Vagina (tissue), 2 donors: ENCODE measurements around the gene TSACC. TPM values are rescaled to one million over a fixed set of nuclear protein-coding genes. Genes with fewer than 3 reads are reported as not detected.

Source experiments
- DNase-seq, 2 donors: peaks; one replicate each; pipeline ENCODE4 v3.0.0-alpha.2; 2017; ENCODE audit errors: extremely low spot score in 2 of 2
- H3K27ac ChIP-seq: fragments of 200-600 bp; sonication (generic); one replicate; pipeline ENCODE4 v1.5.1; 2019
- H3K27me3 ChIP-seq: fragments of 200-600 bp; sonication (generic); one replicate; pipeline ENCODE4 v1.5.1; 2019
- H3K36me3 ChIP-seq, 2 donors: fragments of 200-600 bp; sonication (generic); one replicate each; pipeline ENCODE4 v1.5.1; 2017 to 2019
- H3K4me1 ChIP-seq: fragments of 200-600 bp; sonication (generic); one replicate; pipeline ENCODE4 v1.5.1; 2019
- H3K4me3 ChIP-seq, 2 donors: fragments of 200-600 bp; sonication (generic); 1 replicate in 1 of 2; 2 replicates in 1 of 2; pipeline ENCODE4 v1.5.1; 2016 to 2019
- H3K9me3 ChIP-seq: fragments of 200-600 bp; sonication (generic); one replicate; pipeline ENCODE4 v1.5.1; 2019
- POLR2A ChIP-seq, 2 donors: fragments of 450-650 bp; IDR thresholded peaks; one replicate each; pipeline ENCODE4 v1.6.1; 2017; ENCODE audit warnings: antibody characterized with exemption in 2 of 2, mild to moderate bottlenecking in 2 of 2, moderate library complexity in 2 of 2
- POLR2AphosphoS5 ChIP-seq, 2 donors: sonication (generic); formaldehyde crosslinking; IDR thresholded peaks; one replicate each; pipeline ENCODE4 v1.9.0; 2017; ENCODE audit warnings: antibody characterized with exemption in 2 of 2, mild to moderate bottlenecking in 2 of 2, low read depth in 1 of 2; ENCODE audit not compliant: insufficient read depth in 1 of 2
- intact Hi-C: fragments of 100-400 bp; cut with DNase I; formaldehyde crosslinking; loops from one replicate; pipeline ENCODE4 v1.15.1; 2023
- total RNA-seq: library from RNA; depleted of rRNA; stranded (reverse); fragments of >200 nt; gene quantifications from one replicate; pipeline ENCODE4 v1.2.3, GENCODE V29; 2016
- TF ChIP-seq, protein P1 (sequence below), 3 experiments: fragments of 450-650 bp in 2 of 3; fragments of 200-600 bp in 1 of 3; sonication (generic) in 1 of 3; IDR thresholded peaks; one replicate each; pipeline ENCODE4 v1.5.1; 2017 to 2019; ENCODE audit warnings: antibody characterized with exemption in 3 of 3, mild to moderate bottlenecking in 2 of 3, moderate library complexity in 2 of 3

TSACC gene
- not detected for total RNA-seq

DNA sequence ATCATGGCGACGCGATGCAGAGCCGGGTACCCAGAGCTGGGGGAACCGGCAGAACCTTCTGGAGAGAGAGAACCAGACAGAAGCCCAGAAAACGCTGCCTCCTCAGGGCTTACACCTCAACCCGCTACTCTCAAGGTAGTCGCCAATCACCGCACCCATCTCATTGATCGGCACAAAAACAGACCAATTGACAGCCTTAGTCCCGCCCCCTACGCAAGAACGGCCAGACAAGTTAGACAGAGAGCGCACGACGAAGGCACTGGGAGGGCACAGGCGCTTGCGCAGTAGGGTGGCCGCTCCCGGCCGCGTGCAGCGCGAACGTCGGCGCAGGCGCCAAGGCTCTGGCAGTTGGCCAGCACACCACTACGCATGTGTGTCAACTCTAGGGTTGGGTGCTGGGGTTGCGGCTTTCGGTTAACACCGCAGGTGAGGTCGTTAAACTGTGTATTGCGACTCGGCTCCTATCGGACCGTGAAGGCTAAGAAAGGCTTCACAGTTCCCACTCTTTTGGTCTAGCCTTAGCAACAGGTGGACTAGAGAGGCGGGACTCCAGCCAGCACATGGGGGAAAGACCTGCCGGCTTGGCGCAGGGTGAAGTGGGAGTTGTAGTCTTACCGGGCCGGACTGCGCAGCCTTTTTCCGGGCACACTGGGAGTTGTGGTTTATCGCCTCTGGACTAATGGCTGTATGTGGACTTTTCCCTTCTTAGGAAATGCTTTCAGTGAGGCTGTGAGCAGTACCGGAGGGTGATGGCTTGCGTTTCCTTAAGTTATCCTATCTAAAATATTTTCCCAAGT is at the start of gene TSACC, which contains the start of gene CCT3:
TSS of gene TSACC (plus strand) at position 347 of the 797 bp plus-strand sequence. CDS start 1,232 bp downstream, outside the sequence.
TSS of gene CCT3 (minus strand) at position 113 of the 797 bp plus-strand sequence. CDS start at position 5, 108 bp downstream.
- intact Hi-C loops: no loop called here
- Histone ChIP-seq H3K27ac (peak within 1 kb of the TSS; percentile 92), H3K27me3 (no peaks in the 10 kb centered on the region), H3K4me3 (peak within 1 kb of the TSS; percentile 77 to 96), H3K9me3 (no peaks in the 10 kb centered on the region), H3K36me3 (peaks cover 0 to 25% of the 10 kb centered on the region in 2 donors), H3K4me1 (peaks cover 21% of the 10 kb centered on the region)
- DNase-seq: peak; percentile 99
- TF ChIP-seq POLR2AphosphoS5 (IDR thresholded peaks at IDR 0.05; ENCODE audit: insufficient read depth in 1 of 2, low read depth in 1 of 2) (peak; percentile 89 to 96), POLR2A (IDR thresholded peaks at IDR 0.05) (peak in 1 of 2 donors; percentile 59)
- TF ChIP-seq, protein P1, sequence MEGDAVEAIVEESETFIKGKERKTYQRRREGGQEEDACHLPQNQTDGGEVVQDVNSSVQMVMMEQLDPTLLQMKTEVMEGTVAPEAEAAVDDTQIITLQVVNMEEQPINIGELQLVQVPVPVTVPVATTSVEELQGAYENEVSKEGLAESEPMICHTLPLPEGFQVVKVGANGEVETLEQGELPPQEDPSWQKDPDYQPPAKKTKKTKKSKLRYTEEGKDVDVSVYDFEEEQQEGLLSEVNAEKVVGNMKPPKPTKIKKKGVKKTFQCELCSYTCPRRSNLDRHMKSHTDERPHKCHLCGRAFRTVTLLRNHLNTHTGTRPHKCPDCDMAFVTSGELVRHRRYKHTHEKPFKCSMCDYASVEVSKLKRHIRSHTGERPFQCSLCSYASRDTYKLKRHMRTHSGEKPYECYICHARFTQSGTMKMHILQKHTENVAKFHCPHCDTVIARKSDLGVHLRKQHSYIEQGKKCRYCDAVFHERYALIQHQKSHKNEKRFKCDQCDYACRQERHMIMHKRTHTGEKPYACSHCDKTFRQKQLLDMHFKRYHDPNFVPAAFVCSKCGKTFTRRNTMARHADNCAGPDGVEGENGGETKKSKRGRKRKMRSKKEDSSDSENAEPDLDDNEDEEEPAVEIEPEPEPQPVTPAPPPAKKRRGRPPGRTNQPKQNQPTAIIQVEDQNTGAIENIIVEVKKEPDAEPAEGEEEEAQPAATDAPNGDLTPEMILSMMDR (IDR thresholded peaks at IDR 0.05): no peak

DNA sequence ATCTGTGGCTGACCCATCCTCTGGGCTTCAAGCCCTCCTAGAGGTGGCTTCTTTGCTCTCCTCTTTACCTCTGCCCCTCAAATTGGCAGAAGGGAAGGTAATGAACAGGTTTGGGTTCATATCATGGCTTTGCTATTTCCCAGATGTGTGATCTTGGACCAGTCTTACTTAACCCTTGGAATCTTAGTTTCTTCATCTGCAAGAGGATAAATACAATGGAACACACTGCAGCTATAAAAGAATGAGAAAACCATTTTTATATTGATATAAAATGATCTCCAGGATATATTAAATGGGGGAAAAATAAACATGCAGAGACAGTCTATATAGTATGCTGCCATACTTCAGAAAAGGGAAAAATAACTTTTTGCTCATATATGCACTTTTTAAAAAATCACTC is 48.5 kb upstream of the TSACC start:
- Histone ChIP-seq H3K9me3 (no peaks in the 10 kb centered on the region), H3K4me1 (peaks cover 51% of the 10 kb centered on the region), H3K4me3 (no peak overlapping the region), H3K36me3 (peaks cover 0 to 17% of the 10 kb centered on the region in 2 donors), H3K27ac (no peak overlapping the region), H3K27me3 (no peaks in the 10 kb centered on the region)
- TF ChIP-seq POLR2AphosphoS5 (IDR thresholded peaks at IDR 0.05; ENCODE audit: insufficient read depth in 1 of 2, low read depth in 1 of 2) (no peak), POLR2A (IDR thresholded peaks at IDR 0.05) (no peak)
- TF ChIP-seq, protein P1 (IDR thresholded peaks at IDR 0.05): no peak
- intact Hi-C loops: no loop called here
- no peak for DNase-seq

DNA sequence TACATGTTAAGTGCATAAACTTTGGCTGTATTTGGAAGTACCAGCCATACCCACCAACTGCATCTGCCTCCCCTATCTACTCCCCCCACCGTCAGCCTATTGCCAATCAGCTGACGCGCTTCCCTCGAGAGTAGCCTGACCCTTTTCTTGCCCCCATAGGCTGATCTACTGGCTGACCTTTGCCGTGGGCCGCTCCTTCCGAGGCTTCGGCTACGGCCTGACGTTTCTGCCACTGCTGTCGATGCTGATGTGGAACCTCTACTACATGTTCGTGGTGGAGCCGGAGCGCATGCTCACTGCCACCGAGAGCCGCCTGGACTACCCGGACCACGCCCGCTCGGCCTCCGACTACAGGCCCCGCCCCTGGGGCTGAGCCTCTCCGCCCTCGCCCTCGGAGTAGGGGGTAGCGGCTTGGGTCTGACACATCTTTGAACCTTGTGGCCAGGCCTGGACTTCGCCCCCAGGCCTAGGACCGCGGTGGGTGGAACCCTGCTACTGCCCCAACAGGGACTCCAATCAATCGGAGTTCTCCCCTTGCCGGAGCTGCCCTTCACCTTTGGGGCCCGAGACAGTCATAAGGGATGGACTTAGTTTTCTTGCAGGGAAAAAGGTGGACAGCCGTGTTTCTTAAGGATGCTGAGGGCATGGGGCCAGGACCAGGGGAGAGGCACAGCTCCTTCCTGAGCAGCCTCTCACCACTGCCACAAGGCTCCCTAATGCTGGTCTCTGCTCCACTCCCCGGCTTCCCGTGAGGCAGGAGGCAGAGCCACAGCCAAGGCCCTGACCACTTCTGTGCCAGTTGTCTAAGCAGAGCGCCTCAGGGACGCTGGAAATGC is 46.9 kb upstream of the TSACC start:
- Histone ChIP-seq H3K4me3 (peak overlapping the region; percentile 38 to 56), H3K27ac (peak overlapping the region; percentile 81), H3K36me3 (peaks cover 0 to 12% of the 10 kb centered on the region in 2 donors), H3K9me3 (no peaks in the 10 kb centered on the region), H3K4me1 (peaks cover 44% of the 10 kb centered on the region), H3K27me3 (no peaks in the 10 kb centered on the region)
- DNase-seq: no peak
- TF ChIP-seq POLR2AphosphoS5 (IDR thresholded peaks at IDR 0.05; ENCODE audit: insufficient read depth in 1 of 2, low read depth in 1 of 2): peak; percentile 56 to 77
- TF ChIP-seq, protein P1 (IDR thresholded peaks at IDR 0.05): no peak
- TF ChIP-seq POLR2A (IDR thresholded peaks at IDR 0.05): peak in 1 of 2 donors; percentile 8
- intact Hi-C loops: no loop called here

DNA sequence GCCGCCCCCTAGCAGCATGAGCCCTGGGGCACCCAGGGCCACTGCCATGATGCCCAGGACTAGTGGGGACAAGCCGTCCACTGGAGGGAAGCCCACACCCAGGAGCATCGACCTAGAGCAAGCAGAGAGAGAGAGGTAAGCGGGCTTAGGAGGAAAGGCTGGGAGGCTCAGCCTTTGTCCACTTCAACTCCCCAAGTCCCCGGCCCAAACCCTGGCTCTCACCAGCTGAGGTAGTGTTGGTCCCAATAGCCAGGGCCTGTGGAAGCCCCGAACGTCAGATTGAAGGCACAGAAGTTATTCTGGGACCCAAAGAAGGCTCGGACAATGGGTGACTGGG is 45.3 kb upstream of the TSACC start:
- H3K36me3 ChIP-seq: peaks cover 0 to 7% of the 10 kb centered on the region in 2 donors
- H3K9me3 ChIP-seq: no peaks in the 10 kb centered on the region
- DNase-seq: no peak

More for the DNA sequence above, 45.3 kb upstream of the TSACC start:
- H3K27ac ChIP-seq: peak overlapping the region; percentile 81
- H3K4me1 ChIP-seq: peaks cover 44% of the 10 kb centered on the region
- TF ChIP-seq POLR2A (IDR thresholded peaks at IDR 0.05): no peak
- no peak for TF ChIP-seq POLR2AphosphoS5 (IDR thresholded peaks at IDR 0.05; ENCODE audit: insufficient read depth in 1 of 2, low read depth in 1 of 2)
- TF ChIP-seq, protein P1 (IDR thresholded peaks at IDR 0.05): no peak
- no peaks in the 10 kb centered on the region for H3K27me3 ChIP-seq
- no peak overlapping the region for H3K4me3 ChIP-seq
- intact Hi-C loops: no loop called here
